ENCODE results near the gene EBF4. TPM values are rescaled to one million over a fixed set of nuclear protein-coding genes. Genes with fewer than 3 reads are reported as not detected.

EBF4 gene
- total and polyA plus RNA-seq, 8 donors, result 7.0 to 69.2 (median 12.6) TPM

DNA sequence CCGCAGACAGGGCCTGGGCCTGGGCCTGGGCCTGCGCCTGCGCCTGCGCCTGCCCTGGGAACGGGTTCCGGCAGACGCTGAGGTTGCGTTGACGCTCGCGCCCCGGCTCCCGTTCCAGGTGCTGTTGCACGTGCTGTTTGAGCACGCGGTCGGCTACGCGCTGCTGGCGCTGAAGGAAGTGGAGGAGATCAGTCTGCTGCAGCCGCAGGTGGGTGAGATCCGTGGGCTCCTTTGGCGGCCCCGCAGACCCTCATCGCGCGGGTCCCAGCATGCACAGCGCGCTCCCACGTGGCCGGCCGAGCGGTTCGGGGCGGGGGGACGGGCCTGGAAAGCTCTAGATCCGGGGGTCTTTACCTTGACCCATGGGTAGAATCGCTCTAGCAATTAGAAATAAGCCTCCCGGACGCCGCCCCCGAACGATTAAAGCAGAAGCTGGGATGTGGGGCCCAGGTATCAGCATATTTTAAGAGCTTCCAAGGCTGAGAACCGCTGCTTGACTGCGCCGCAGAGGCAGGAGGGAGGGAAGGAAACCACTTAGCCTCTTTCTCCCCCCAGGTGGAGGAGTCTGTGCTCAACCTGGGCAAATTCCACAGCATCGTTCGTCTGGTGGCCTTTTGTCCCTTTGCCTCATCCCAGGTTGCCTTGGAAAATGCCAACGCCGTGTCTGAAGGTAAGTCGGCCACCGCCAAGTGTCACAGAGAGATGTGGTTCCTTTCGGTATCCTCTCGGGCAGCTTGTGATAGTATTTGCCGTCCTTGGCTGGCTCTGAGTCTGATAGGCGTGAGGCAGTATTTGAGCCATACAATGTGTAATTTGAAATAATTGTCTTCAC lies 39.6 kb upstream of the EBF4 start:
- Histone ChIP-seq H3K36me3 (peaks cover 38 to 42% (median 40%) of the 10 kb centered on the region in 4 donors), H3K9me3 (no peaks in the 10 kb centered on the region), H3K4me1 (peaks cover 20 to 42% (median 32%) of the 10 kb centered on the region in 4 donors), H3K4me3 (peak overlapping the region; percentile 88 to 100 (median 92)), H3K27me3 (no peaks in the 10 kb centered on the region), H3K27ac (peak overlapping the region; percentile 81 to 95 (median 91))
- intact Hi-C loops (cut with DNase I; ENCODE audit: low total_unique reads), result no loop called here
- 0 to 2% (median 1%) methylated on average over 39 to 56 of the region's 56 CpGs for WGBS, 5 donors
- TF ChIP-seq POLR2AphosphoS5 (IDR thresholded peaks at IDR 0.05), result no peak
- TF ChIP-seq EP300 (IDR thresholded peaks at IDR 0.05), result no peak
- TF ChIP-seq, protein P1, sequence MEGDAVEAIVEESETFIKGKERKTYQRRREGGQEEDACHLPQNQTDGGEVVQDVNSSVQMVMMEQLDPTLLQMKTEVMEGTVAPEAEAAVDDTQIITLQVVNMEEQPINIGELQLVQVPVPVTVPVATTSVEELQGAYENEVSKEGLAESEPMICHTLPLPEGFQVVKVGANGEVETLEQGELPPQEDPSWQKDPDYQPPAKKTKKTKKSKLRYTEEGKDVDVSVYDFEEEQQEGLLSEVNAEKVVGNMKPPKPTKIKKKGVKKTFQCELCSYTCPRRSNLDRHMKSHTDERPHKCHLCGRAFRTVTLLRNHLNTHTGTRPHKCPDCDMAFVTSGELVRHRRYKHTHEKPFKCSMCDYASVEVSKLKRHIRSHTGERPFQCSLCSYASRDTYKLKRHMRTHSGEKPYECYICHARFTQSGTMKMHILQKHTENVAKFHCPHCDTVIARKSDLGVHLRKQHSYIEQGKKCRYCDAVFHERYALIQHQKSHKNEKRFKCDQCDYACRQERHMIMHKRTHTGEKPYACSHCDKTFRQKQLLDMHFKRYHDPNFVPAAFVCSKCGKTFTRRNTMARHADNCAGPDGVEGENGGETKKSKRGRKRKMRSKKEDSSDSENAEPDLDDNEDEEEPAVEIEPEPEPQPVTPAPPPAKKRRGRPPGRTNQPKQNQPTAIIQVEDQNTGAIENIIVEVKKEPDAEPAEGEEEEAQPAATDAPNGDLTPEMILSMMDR (IDR thresholded peaks at IDR 0.05), result no peak
- TF ChIP-seq POLR2A (IDR thresholded peaks at IDR 0.05), result no peak
- DNase-seq, result no peak

DNA sequence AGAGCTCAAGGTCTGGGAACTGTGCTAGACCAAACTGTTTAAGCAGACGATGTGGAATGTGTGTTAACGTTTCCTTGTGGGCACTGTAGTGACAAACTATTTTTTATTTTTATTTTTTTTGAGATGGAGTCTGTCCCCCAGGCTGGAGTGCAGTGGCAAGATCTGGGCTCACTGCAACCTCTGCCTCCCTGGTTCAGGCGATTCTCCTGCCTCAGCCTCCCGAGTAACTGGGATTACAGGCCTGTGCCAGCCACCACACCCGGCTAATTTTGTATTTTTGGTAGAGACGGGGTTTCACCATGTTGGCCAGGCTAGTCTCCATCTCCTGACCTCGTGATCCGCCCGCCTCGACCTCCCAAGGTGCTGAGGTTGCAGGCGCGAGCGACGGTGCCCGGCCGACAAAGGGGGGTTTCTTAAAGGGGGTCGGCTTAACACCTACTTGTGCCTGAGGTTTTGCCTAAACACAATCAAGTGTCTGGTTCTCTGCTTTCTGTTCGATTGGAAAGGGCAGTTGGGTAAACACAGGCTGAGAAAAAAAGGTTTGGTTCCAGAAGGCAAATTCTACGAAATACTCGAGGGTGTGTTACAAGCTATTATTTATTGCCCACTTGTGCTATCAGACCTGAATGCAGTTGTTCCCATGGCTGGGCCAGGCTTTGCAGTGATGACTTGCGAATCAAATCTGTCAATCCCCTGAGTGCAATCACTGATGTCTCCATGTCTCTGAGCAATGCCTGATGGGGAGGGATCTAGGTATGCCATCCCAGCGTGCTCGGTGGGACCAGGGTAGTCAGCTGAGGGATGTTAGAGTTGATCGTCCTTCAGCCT lies 38.8 kb upstream of the EBF4 start:
- peaks cover 20 to 42% (median 32%) of the 10 kb centered on the region in 4 donors for H3K4me1 ChIP-seq
- DNase-seq, result no peak
- H3K27ac ChIP-seq, result peak overlapping the region in 3 of 5 donors; percentile 89 to 95 (median 92)
- H3K36me3 ChIP-seq, result peaks cover 47 to 50% (median 49%) of the 10 kb centered on the region in 4 donors
- intact Hi-C loops (cut with DNase I; ENCODE audit: low total_unique reads), result no loop called here
- no peaks in the 10 kb centered on the region for H3K27me3 ChIP-seq
- 20 to 29% (median 24%) methylated on average over 24 of the region's 24 CpGs for WGBS, 5 donors
- H3K4me3 ChIP-seq, result peak overlapping the region; percentile 88 to 100 (median 92)
- TF ChIP-seq EP300 (IDR thresholded peaks at IDR 0.05) (no peak), POLR2AphosphoS5 (IDR thresholded peaks at IDR 0.05) (no peak), POLR2A (IDR thresholded peaks at IDR 0.05) (no peak)
- TF ChIP-seq, protein P1 (IDR thresholded peaks at IDR 0.05), result no peak
- H3K9me3 ChIP-seq, result no peaks in the 10 kb centered on the region

DNA sequence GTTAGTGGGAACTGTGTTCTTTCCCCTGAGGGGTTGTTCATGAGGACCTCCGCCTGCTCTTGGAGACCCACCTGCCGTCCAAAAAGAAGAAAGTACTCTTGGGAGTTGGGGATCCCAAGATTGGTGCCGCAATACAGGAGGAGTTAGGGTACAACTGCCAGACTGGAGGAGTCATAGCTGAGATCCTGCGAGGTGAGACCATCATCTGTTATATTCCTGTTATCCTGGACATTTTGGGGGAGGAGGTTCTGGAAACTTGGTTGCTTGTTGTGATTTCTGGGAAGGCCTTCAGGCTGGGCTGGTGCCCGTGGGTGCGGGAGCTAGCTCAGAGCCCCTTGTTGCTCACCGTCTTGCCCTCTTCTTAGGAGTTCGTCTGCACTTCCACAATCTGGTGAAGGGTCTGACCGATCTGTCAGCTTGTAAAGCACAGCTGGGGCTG lies 38.2 kb upstream of the EBF4 start:
- H3K9me3 ChIP-seq, result no peaks in the 10 kb centered on the region
- 77 to 85% (median 81%) methylated on average over 9 of the region's 9 CpGs for WGBS, 5 donors
- no peaks in the 10 kb centered on the region for H3K27me3 ChIP-seq
- H3K36me3 ChIP-seq, result peaks cover 47 to 56% (median 55%) of the 10 kb centered on the region in 4 donors
- peaks cover 20 to 42% (median 32%) of the 10 kb centered on the region in 4 donors for H3K4me1 ChIP-seq
- intact Hi-C loops (cut with DNase I; ENCODE audit: low total_unique reads), result no loop called here
- TF ChIP-seq EP300 (IDR thresholded peaks at IDR 0.05), result no peak
- TF ChIP-seq POLR2AphosphoS5 (IDR thresholded peaks at IDR 0.05), result no peak
- no peak for TF ChIP-seq POLR2A (IDR thresholded peaks at IDR 0.05)
- TF ChIP-seq, protein P1 (IDR thresholded peaks at IDR 0.05), result no peak
- H3K4me3 ChIP-seq, result peak overlapping the region in 3 of 4 donors; percentile 88 to 100 (median 91)
- no peak overlapping the region for H3K27ac ChIP-seq
- no peak for DNase-seq

DNA sequence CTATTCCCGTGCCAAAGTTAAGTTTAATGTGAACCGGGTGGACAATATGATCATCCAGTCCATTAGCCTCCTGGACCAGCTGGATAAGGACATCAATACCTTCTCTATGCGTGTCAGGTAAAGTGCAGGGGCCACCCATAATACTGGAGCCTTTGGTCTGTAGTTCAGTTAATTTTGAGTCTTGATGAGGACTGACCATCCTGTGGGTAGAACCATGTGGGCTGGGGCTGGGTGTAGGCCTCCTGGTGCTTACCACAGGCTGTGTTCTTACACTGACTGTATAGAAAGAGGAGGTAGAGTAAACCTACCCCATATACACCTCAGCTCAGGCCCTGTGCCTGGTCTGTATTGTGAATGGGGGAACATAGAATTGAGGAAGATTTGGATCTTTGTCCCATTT lies 37.7 kb upstream of the EBF4 start:
- no peaks in the 10 kb centered on the region for H3K9me3 ChIP-seq
- intact Hi-C loops (cut with DNase I; ENCODE audit: low total_unique reads), result no loop called here
- H3K27ac ChIP-seq, result no peak overlapping the region
- peaks cover 47 to 60% (median 59%) of the 10 kb centered on the region in 4 donors for H3K36me3 ChIP-seq
- peak overlapping the region in 2 of 4 donors; percentile 91 to 100 for H3K4me3 ChIP-seq
- TF ChIP-seq EP300 (IDR thresholded peaks at IDR 0.05) (no peak), POLR2A (IDR thresholded peaks at IDR 0.05) (no peak), POLR2AphosphoS5 (IDR thresholded peaks at IDR 0.05) (no peak)
- TF ChIP-seq, protein P1 (IDR thresholded peaks at IDR 0.05), result no peak
- DNase-seq, result no peak
- 84 to 93% (median 88%) methylated on average over 3 of the region's 3 CpGs for WGBS, 5 donors
- peaks cover 20 to 42% (median 32%) of the 10 kb centered on the region in 4 donors for H3K4me1 ChIP-seq
- H3K27me3 ChIP-seq, result no peaks in the 10 kb centered on the region
